Lower lobe of right lung (tissue), 2 donors: Measurements from ENCODE around the gene PTPRN2. TPM values are rescaled to one million over a fixed set of nuclear protein-coding genes. Genes with fewer than 3 reads are reported as not detected.

Experiments used
- ATAC-seq, 2 donors: fragments of 200-7000 bp; cut with Tn5 transposase; one replicate each; pipeline ENCODE4 v1.9.1; 2020 to 2022; ENCODE audit warnings: mild to moderate bottlenecking in 2 of 2, moderate library complexity in 2 of 2
- DNase-seq: peaks from one replicate; pipeline ENCODE4 v3.0.0-alpha.2; 2020
- H3K27ac ChIP-seq: fragments of 200-600 bp; one replicate; pipeline ENCODE4 v1.8.0; 2022
- H3K27me3 ChIP-seq: fragments of 200-600 bp; one replicate; pipeline ENCODE4 v1.8.0; 2022; ENCODE audit warnings: low read depth
- H3K36me3 ChIP-seq: fragments of 200-600 bp; one replicate; pipeline ENCODE4 v1.8.0; 2022; ENCODE audit warnings: mild to moderate bottlenecking
- H3K4me1 ChIP-seq: fragments of 200-600 bp; one replicate; pipeline ENCODE4 v1.8.0; 2022
- H3K4me3 ChIP-seq: fragments of 200-600 bp; one replicate; pipeline ENCODE4 v1.8.0; 2022; ENCODE audit warnings: mild to moderate bottlenecking
- H3K9me3 ChIP-seq: fragments of 200-600 bp; one replicate; pipeline ENCODE4 v1.8.0; 2022
- intact Hi-C: fragments of 100-400 bp; cut with DNase I; formaldehyde crosslinking; loops from one replicate; pipeline ENCODE4 v1.11.0; 2022
- total RNA-seq: library from RNA; stranded (reverse); fragmentation: NEBNext Ultra II Directional; extraction: Animal tissue kit (Norgen Biotek cat#: 25700); gene quantifications from one replicate; pipeline ENCODE4 v1.2.1, GENCODE V29; 2021
- TF ChIP-seq, protein P1 (sequence below): fragments of 200-600 bp; IDR thresholded peaks from one replicate; pipeline ENCODE4 v1.8.0; 2022; ENCODE audit warnings: antibody characterized with exemption, mild to moderate bottlenecking
- donor health status: DM: no; HTN: yes; CAD: no; lungs with severe emphysema.

Gene PTPRN2
- total RNA-seq, 1 donor from 2014 or later: 6.8 TPM

DNA sequence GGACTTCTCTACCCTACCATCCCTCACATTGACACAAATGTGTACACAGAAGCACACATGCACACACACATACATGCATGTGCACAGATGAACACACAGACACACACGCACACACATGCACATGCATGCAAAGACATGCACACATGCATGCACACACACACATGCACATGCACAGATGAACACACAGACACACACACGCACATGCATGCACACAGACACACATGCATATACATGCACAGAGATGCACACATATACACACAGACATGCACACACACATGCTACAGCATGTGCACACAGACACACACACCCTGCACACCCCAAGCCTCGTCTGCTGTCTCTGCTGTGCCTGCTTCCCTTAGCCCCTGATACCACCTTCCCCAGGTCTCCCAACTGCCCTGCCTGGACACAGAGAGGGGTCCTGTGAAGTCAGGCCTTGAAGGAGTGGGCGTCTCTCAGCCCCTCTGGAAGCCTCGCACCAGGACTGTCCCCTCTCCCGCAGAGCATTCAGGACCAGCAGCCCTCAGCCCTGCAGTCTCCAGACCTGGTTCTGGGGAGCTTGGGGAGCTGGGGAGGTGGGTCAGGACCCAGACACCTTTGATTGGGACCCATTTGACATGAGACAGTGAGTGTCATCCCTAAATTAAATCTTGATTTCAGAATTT is 1069.0 kb downstream of the PTPRN2 start:
- H3K27me3 ChIP-seq: peaks cover 3% of the 10 kb centered on the region

DNA sequence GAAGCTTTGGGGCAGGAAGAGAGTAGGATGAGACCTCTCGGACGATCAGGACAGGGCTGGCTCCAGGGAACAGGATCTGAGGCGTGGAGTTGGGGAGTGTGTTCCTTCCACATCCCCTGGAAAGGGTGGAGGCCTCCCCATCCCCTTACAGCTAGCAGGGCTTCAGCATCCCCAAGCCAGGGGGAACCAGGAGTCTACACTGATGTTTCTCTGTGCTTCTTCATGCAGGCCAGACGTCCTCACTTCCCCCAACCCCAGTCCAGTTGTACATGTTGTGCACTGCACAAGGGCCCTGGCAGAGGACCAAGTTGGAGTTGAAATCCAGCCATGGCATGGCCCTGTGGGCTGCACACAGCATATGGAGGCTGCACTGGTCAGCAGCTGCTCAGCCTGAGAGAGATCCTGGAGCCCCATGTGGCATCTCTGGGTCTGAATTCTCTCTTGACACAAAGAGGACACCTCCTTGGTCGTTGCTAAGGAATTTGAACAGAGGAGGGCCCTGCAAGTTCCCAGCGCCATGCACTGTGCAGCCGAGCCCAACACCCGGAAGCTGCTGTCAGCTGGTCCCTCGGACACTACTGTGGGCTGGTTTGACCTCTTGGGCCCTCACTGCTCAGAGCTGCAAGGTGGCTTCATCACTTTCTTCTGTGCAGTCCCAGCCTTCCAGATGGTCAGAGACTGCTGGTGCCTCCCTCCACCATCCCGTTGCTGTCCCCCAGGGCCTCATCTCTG is 1069.7 kb downstream of the PTPRN2 start:
- Histone ChIP-seq H3K27me3 (peaks cover 3% of the 10 kb centered on the region), H3K27ac (no peak overlapping the region), H3K9me3 (no peaks in the 10 kb centered on the region), H3K36me3 (no peaks in the 10 kb centered on the region), H3K4me3 (no peak overlapping the region), H3K4me1 (no peaks in the 10 kb centered on the region)
- ATAC-seq (no peak), DNase-seq (no peak)
- TF ChIP-seq, protein P1, sequence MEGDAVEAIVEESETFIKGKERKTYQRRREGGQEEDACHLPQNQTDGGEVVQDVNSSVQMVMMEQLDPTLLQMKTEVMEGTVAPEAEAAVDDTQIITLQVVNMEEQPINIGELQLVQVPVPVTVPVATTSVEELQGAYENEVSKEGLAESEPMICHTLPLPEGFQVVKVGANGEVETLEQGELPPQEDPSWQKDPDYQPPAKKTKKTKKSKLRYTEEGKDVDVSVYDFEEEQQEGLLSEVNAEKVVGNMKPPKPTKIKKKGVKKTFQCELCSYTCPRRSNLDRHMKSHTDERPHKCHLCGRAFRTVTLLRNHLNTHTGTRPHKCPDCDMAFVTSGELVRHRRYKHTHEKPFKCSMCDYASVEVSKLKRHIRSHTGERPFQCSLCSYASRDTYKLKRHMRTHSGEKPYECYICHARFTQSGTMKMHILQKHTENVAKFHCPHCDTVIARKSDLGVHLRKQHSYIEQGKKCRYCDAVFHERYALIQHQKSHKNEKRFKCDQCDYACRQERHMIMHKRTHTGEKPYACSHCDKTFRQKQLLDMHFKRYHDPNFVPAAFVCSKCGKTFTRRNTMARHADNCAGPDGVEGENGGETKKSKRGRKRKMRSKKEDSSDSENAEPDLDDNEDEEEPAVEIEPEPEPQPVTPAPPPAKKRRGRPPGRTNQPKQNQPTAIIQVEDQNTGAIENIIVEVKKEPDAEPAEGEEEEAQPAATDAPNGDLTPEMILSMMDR: no peak
- intact Hi-C loops: no loop called here

More for the DNA sequence above, 1069.0 kb downstream of the PTPRN2 start:
- DNase-seq (no peak), ATAC-seq (no peak)
- H3K27ac ChIP-seq: no peak overlapping the region
- no peaks in the 10 kb centered on the region for H3K36me3 ChIP-seq
- TF ChIP-seq, protein P1: no peak
- H3K4me1 ChIP-seq: no peaks in the 10 kb centered on the region
- H3K9me3 ChIP-seq: no peaks in the 10 kb centered on the region
- intact Hi-C loops: no loop called here
- no peak overlapping the region for H3K4me3 ChIP-seq

DNA sequence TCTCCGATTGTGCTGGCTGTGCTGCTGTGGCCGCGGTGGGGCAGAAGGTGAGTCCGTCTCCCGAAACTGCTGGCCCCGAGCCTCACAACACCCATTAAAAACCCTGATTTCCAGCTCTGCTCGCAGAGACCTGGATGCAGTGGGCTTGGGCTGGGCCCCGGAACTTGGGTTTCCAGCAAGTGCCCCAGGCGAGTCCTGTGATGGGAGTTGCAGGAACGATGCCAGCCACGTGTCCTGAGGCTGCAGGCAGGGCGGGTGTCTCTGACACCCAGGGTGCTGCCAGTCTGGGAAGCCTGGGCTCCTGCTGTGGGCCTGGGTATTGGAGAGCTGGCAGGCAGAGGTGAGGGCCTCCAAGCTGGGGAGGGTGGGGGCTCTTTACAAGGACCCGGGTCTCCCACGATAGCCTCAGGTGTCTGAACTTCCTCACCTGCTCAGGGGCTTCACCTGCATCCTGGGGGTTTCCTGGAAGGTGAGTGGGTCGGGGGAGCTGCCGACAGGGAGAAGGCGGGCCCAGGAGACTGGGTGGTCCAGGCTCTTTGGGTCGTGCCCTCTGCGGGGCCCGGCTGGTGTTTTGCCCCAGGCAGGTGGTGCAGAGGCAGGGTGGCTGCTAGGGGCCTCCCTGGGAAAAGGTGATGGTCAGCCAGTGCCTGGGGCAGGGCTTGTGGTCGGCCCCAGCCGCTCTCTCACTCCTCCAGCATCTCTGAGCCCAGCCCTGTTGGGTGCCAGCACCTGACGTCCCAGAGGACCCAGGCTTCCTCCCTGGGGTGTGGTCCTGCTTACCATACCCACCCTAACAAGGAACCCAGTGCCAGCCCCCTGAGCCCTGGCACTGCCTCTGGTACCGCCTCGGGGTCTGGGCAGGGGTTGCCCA is 1070.5 kb downstream of the PTPRN2 start:
- H3K9me3 ChIP-seq: no peaks in the 10 kb centered on the region
- H3K4me3 ChIP-seq: no peak overlapping the region
- peaks cover 3% of the 10 kb centered on the region for H3K27me3 ChIP-seq
- no peak overlapping the region for H3K27ac ChIP-seq
- DNase-seq (no peak), ATAC-seq (no peak)
- intact Hi-C loops: no loop called here
- no peaks in the 10 kb centered on the region for H3K4me1 ChIP-seq
- no peaks in the 10 kb centered on the region for H3K36me3 ChIP-seq
- TF ChIP-seq, protein P1: no peak

DNA sequence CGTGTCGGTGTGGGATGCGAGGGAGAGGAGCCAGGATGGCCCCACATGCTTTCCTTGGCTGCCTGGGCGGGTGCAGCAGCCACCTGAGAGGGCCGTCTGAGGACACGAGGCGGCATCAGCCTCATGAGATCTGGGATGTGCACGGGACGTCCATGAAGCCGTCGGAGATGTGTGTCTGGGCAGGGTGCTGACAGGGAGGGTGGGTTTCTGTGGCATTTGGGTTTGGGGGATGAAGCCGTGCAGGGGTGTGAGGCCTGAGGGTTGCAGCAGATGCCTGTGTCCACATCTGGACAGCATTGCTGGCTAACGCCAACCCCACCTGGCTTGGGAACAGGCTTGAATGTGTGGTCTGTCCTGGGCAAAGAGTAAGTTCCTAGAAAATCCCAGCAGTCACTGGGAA is 1071.3 kb downstream of the PTPRN2 start:
- DNase-seq (no peak), ATAC-seq (no peak)
- H3K36me3 ChIP-seq: no peaks in the 10 kb centered on the region
- no peak overlapping the region for H3K27ac ChIP-seq
- H3K4me3 ChIP-seq: no peak overlapping the region
- H3K27me3 ChIP-seq: no peaks in the 10 kb centered on the region
- H3K9me3 ChIP-seq: no peaks in the 10 kb centered on the region
- H3K4me1 ChIP-seq: no peaks in the 10 kb centered on the region
- TF ChIP-seq, protein P1: no peak
- intact Hi-C loops: no loop called here

DNA sequence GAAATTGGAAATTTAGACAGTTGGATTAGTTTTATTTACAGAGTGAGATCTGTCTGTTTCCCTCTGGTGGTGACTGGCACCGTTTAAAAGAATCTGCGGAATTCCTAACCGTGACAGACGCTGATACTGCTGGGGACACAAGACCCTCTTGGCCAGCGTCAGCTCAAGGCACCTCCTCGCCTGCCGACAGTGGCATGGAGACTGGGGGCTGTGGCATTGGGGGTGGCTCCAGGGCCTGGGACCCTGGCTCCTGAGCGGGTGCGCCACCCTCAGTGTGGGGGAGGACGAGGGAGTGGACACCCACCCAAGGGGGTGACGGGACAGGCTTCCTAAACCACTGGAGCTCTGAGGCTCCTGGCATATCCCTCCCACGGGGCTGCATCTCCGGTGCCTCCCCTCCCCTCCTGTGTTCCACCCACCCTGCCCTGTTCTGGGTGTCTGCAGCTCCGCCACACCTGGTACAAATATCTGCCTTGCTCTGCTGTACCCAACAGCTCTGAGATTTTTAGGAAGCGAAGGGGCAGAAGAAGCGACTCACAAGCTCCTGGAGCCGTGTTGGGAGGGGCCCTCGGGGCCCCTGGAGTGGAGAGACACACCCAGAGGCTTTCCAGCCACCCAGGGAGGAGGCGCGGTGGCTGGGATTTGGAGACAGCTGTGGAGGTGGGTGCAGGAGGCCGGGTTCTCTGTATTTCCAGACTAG is 1072.1 kb downstream of the PTPRN2 start:
- DNase-seq (no peak), ATAC-seq (no peak)
- TF ChIP-seq, protein P1: no peak

More for the DNA sequence above, 1072.1 kb downstream of the PTPRN2 start:
- Histone ChIP-seq H3K27ac (no peak overlapping the region), H3K27me3 (no peaks in the 10 kb centered on the region), H3K36me3 (no peaks in the 10 kb centered on the region), H3K4me1 (no peaks in the 10 kb centered on the region), H3K4me3 (no peak overlapping the region), H3K9me3 (no peaks in the 10 kb centered on the region)
- intact Hi-C loops: no loop called here
